ENCODE results near the gene AP3B1.

DNA sequence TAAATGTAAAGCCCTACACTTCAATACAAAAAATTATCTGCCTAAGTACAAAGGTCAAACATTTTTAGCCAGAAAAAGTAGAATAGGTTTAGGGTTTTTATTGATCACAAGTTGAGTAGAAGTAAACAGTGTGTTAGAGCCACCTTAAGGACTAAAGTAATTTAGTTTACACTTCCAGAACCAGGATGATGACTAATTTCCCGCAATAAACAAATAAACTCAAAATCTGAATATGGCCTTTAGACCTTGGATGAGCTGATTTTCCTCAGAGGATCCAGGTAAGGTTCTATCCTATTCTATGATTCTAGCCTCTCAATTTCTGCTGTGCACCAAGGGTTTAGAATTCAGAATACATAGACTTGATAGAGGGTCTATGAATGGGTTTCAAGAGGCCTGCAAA, 338.9 kb downstream of the AP3B1 start:
- TF ChIP-seq, protein P1, sequence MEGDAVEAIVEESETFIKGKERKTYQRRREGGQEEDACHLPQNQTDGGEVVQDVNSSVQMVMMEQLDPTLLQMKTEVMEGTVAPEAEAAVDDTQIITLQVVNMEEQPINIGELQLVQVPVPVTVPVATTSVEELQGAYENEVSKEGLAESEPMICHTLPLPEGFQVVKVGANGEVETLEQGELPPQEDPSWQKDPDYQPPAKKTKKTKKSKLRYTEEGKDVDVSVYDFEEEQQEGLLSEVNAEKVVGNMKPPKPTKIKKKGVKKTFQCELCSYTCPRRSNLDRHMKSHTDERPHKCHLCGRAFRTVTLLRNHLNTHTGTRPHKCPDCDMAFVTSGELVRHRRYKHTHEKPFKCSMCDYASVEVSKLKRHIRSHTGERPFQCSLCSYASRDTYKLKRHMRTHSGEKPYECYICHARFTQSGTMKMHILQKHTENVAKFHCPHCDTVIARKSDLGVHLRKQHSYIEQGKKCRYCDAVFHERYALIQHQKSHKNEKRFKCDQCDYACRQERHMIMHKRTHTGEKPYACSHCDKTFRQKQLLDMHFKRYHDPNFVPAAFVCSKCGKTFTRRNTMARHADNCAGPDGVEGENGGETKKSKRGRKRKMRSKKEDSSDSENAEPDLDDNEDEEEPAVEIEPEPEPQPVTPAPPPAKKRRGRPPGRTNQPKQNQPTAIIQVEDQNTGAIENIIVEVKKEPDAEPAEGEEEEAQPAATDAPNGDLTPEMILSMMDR (IDR thresholded peaks at IDR 0.05; ENCODE audit: low read length), result no peak
- TF ChIP-seq EZH2 (IDR thresholded peaks at IDR 0.05; ENCODE audit: borderline replicate concordance, low read length), result no peak

Measured in OCI-LY1 (cell line).